PFSK-1 (cell line): ENCODE measurements around the gene DUOX1.

Experiments
- FOXP2 ChIP-seq: optimal IDR thresholded peaks from 2 replicates; pipeline ENCODE3; 2011; ENCODE audit warnings: borderline replicate concordance, control low read depth, inconsistent platforms; ENCODE audit not compliant: insufficient read depth; ENCODE audit errors: extremely low read length, extremely low read depth
- POLR2AphosphoS5 ChIP-seq: IDR thresholded peaks from 2 replicates; pipeline ENCODE4 v1.6.1; 2012; ENCODE audit warnings: low read depth, mild to moderate bottlenecking, control low read depth, low read length, moderate library complexity
- REST ChIP-seq, 2 experiments: IDR thresholded peaks; 2 replicates each; pipeline versions ENCODE4 v1.6.1 to v1.8.0; 2011 to 2012; ENCODE audit warnings: low read depth in 2 of 2, low read length in 2 of 2, control low read depth in 1 of 2, inconsistent platforms in 1 of 2, mild to moderate bottlenecking in 1 of 2, moderate library complexity in 1 of 2; ENCODE audit not compliant: insufficient read depth in 1 of 2
- SIN3A ChIP-seq: IDR thresholded peaks from 2 replicates; pipeline ENCODE4 v1.6.1; 2012; ENCODE audit warnings: mild to moderate bottlenecking, low read length, moderate library complexity, borderline replicate concordance; ENCODE audit not compliant: insufficient read depth
- TAF1 ChIP-seq: IDR thresholded peaks from 2 replicates; pipeline ENCODE4 v1.6.1; 2012; ENCODE audit warnings: low read length, control low read depth, borderline replicate concordance; ENCODE audit not compliant: insufficient read depth

Gene DUOX1

DNA sequence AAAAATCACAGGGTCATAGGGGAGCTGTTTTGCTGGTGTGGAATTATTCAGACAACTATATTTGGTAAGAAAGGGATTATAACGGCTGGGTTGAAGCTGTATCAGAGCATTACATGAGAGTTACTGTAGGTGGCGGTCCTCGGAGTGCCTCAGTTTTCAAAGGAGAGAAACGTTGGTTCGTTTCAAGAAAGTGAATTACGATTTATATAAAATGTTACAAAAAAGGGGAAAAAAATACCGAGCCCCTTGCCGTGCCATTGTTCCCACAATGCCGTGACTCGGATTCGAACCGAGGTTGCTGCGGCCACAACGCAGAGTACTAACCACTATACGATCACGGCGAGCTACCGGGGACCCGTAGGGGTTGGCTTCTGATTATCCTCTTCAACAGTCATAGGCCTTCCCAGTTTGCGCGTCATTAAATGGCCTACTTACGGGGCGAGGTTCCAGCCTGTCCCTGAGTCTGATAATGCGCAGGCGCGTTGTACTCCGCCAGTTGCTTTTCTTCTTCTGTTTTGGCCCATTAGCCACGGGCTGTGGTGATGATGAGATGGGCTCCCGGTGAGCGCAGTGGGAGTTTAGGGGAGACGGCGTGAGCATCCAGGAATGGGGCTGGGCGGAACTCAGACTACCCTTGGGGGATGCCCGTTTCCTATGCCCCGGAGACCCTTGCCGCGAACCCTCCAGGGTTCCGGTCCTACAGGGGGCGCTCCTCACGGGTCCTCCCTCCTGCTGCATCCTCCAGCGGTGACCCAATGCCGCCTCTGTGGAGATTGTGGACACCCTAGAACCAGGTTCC, 68.7 kb downstream of the DUOX1 start:
- TF ChIP-seq TAF1 (peak; percentile 40; the same call in 1 of the 2 replicates), FOXP2 (no peak), SIN3A (peak; percentile 50; the same call in 1 of the 2 replicates), REST (IDR thresholded peaks at IDR 0.05; ENCODE audit: insufficient read depth in 1 of 2, low read depth in 2 of 2, low read length in 2 of 2) (no peak), POLR2AphosphoS5 (peak; percentile 50; the same call in 1 of the 2 replicates)

GRCh38 chr15:45199136-45199810, 69.5 kb downstream of the DUOX1 start:
- TF ChIP-seq POLR2AphosphoS5 (no peak), TAF1 (no peak), SIN3A (no peak), REST (IDR thresholded peaks at IDR 0.05; ENCODE audit: insufficient read depth in 1 of 2, low read depth in 2 of 2, low read length in 2 of 2) (no peak), FOXP2 (no peak)

- no peak for TF ChIP-seq POLR2AphosphoS5
- TF ChIP-seq TAF1, result peak; percentile 60; the same call in 1 of the 2 replicates
- TF ChIP-seq FOXP2, result peak; percentile 60
- TF ChIP-seq REST (IDR thresholded peaks at IDR 0.05; ENCODE audit: insufficient read depth in 1 of 2, low read depth in 2 of 2, low read length in 2 of 2), result no peak
- TF ChIP-seq SIN3A, result peak; percentile 62; the same call in 1 of the 2 replicates
These were observed 70.4 kb downstream of the DUOX1 start for GRCh38 chr15:45200001-45200798.

GRCh38 chr15:45200799-45201556, 71.2 kb downstream of the DUOX1 start:
- no peak for TF ChIP-seq FOXP2
- TF ChIP-seq TAF1, result no peak
- TF ChIP-seq POLR2AphosphoS5, result no peak
- TF ChIP-seq REST (IDR thresholded peaks at IDR 0.05; ENCODE audit: insufficient read depth in 1 of 2, low read depth in 2 of 2, low read length in 2 of 2), result no peak
- no peak for TF ChIP-seq SIN3A
